ENCODE results near the gene ANGPT4. TPM values are rescaled to one million over a fixed set of nuclear protein-coding genes. Genes with fewer than 3 reads are reported as not detected.

The ANGPT4 gene
- polyA plus RNA-seq, 1 of the 3 experiments (the other 2 are of a cell fraction) = not detected

GRCh38 chr20:840858-841567 is 75.1 kb downstream of the ANGPT4 start:
- CTCF ChIA-PET = interaction anchor here (0.6 to 4.2 kb wide), 3 partner anchors 22 to 268 kb away, joined by 3 to 23 read pairs (median 10); no protein-coding TSS in a partner anchor
- WGBS (ENCODE audit: low lambda C conversion rate) = 92% methylated on average over 16 of the region's 59 CpGs
- Histone ChIP-seq H3K9me3 (no peaks in the 10 kb centered on the region), H3K27me3 (ENCODE audit: insufficient read depth) (no peaks in the 10 kb centered on the region), H3K9me2 (no peaks in the 10 kb centered on the region), H3K27ac (ENCODE audit: low read depth in 2 of 2, low read length in 1 of 2) (no peak overlapping the region), H3K4me2 (no peak overlapping the region), H3F3A (replicated peaks; ENCODE audit: insufficient read depth) (no peaks in the 10 kb centered on the region), H3K79me2 (ENCODE audit: insufficient read depth) (peaks cover 54% of the 10 kb centered on the region), H4K20me1 (ENCODE audit: insufficient read depth) (no peaks in the 10 kb centered on the region), H3K36me3 (replicated peaks in 1 of 2; ENCODE audit: control insufficient read depth in 1 of 2, insufficient read depth in 2 of 2, low read length in 1 of 2) (peaks cover 0 to 1% of the 10 kb centered on the region in 2 experiments), H3K4me3 (ENCODE audit: low read depth in 2 of 2, low read length in 1 of 2) (no peak overlapping the region), H2AFZ (ENCODE audit: low read depth) (no peak overlapping the region), H3K9ac (no peak overlapping the region), H3K4me1 (ENCODE audit: control insufficient read depth in 1 of 2, insufficient read depth in 2 of 2, low read depth in 1 of 2, low read length in 1 of 2) (peaks cover 0 to 25% of the 10 kb centered on the region in 2 experiments; a peak in 1 of 4 replicates)
- POLR2A ChIA-PET = no interaction called here
- no peak for DNase-seq
- TF ChIP-seq MEF2A (IDR thresholded peaks at IDR 0.05; ENCODE audit: borderline replicate concordance, low read depth) (no peak), GATA2 (CRISPR knock-in tag; IDR thresholded peaks at IDR 0.05) (no peak), FOXM1 (IDR thresholded peaks at IDR 0.05; ENCODE audit: low read depth) (no peak), RAD21 (IDR thresholded peaks at IDR 0.05; ENCODE audit: low read length) (no peak), TCF12 (IDR thresholded peaks at IDR 0.05) (no peak), USF2 (IDR thresholded peaks at IDR 0.05; ENCODE audit: borderline replicate concordance, low read depth, low read length) (no peak), MXI1 (IDR thresholded peaks at IDR 0.05; ENCODE audit: low read depth, low read length) (no peak), CHD2 (IDR thresholded peaks at IDR 0.05; ENCODE audit: low read length, partially characterized antibody) (no peak), RXRA (IDR thresholded peaks at IDR 0.05; ENCODE audit: borderline replicate concordance, low read depth) (no peak), EP300 (IDR thresholded peaks at IDR 0.05; ENCODE audit: borderline replicate concordance in 1 of 2, low read depth in 1 of 2, low read length in 1 of 2) (no peak), ELF1 (IDR thresholded peaks at IDR 0.05) (no peak), NRF1 (IDR thresholded peaks at IDR 0.05; ENCODE audit: low read depth, low read length) (no peak)
- TF ChIP-seq, protein P1, sequence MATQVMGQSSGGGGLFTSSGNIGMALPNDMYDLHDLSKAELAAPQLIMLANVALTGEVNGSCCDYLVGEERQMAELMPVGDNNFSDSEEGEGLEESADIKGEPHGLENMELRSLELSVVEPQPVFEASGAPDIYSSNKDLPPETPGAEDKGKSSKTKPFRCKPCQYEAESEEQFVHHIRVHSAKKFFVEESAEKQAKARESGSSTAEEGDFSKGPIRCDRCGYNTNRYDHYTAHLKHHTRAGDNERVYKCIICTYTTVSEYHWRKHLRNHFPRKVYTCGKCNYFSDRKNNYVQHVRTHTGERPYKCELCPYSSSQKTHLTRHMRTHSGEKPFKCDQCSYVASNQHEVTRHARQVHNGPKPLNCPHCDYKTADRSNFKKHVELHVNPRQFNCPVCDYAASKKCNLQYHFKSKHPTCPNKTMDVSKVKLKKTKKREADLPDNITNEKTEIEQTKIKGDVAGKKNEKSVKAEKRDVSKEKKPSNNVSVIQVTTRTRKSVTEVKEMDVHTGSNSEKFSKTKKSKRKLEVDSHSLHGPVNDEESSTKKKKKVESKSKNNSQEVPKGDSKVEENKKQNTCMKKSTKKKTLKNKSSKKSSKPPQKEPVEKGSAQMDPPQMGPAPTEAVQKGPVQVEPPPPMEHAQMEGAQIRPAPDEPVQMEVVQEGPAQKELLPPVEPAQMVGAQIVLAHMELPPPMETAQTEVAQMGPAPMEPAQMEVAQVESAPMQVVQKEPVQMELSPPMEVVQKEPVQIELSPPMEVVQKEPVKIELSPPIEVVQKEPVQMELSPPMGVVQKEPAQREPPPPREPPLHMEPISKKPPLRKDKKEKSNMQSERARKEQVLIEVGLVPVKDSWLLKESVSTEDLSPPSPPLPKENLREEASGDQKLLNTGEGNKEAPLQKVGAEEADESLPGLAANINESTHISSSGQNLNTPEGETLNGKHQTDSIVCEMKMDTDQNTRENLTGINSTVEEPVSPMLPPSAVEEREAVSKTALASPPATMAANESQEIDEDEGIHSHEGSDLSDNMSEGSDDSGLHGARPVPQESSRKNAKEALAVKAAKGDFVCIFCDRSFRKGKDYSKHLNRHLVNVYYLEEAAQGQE (IDR thresholded peaks at IDR 0.05; ENCODE audit: low read depth, low read length) = no peak

DNA sequence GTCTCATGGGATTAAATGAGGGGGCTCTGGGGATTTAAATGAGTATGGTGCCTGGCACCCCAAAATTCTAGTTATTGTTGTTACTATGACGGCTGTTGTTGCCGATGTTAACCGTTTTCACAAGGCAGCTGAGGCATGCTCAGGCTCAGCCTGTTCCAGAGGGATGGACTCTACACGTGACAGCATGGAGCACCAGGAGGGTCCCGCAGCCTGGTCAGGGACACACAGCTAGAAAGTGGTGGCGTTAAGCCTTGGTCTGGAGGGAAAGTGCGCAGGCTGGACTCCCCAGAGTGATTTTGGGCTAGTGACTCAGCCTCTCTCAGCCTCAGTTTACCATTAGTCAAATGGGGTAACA is 75.7 kb downstream of the ANGPT4 start:
- Histone ChIP-seq H3K9me3 (no peaks in the 10 kb centered on the region), H3K27me3 (ENCODE audit: insufficient read depth) (no peaks in the 10 kb centered on the region), H3F3A (replicated peaks; ENCODE audit: insufficient read depth) (no peaks in the 10 kb centered on the region), H2AFZ (ENCODE audit: low read depth) (no peak overlapping the region), H3K4me2 (no peak overlapping the region), H4K20me1 (ENCODE audit: insufficient read depth) (no peaks in the 10 kb centered on the region), H3K36me3 (replicated peaks in 1 of 2; ENCODE audit: control insufficient read depth in 1 of 2, insufficient read depth in 2 of 2, low read length in 1 of 2) (no peaks in the 10 kb centered on the region), H3K79me2 (ENCODE audit: insufficient read depth) (peaks cover 60% of the 10 kb centered on the region), H3K4me1 (ENCODE audit: control insufficient read depth in 1 of 2, insufficient read depth in 2 of 2, low read depth in 1 of 2, low read length in 1 of 2) (peaks cover 4 to 23% of the 10 kb centered on the region in 2 experiments; a peak in 2 of 4 replicates), H3K27ac (ENCODE audit: low read depth in 2 of 2, low read length in 1 of 2) (no peak overlapping the region), H3K9me2 (no peaks in the 10 kb centered on the region), H3K9ac (no peak overlapping the region), H3K4me3 (ENCODE audit: low read depth in 2 of 2, low read length in 1 of 2) (no peak overlapping the region)
- DNase-seq = no peak
- 83% methylated on average over 4 of the region's 7 CpGs for WGBS (ENCODE audit: low lambda C conversion rate)
- CTCF ChIA-PET = interaction anchor here (1.3 to 4.2 kb wide), 3 partner anchors 22 to 116 kb away, joined by 3 to 23 read pairs (median 10); no protein-coding TSS in a partner anchor
- POLR2A ChIA-PET = no interaction called here
- TF ChIP-seq TEAD4 (IDR thresholded peaks at IDR 0.05; ENCODE audit: borderline replicate concordance, insufficient read depth) (no peak), ELF1 (IDR thresholded peaks at IDR 0.05) (no peak), USF2 (IDR thresholded peaks at IDR 0.05; ENCODE audit: borderline replicate concordance, low read depth, low read length) (no peak), IRF3 (IDR thresholded peaks at IDR 0.05; ENCODE audit: low read depth, low read length) (no peak), CTCF (IDR thresholded peaks at IDR 0.05) (no peak), TAF1 (IDR thresholded peaks at IDR 0.05; ENCODE audit: borderline replicate concordance, low read depth, low read length) (no peak), RFX5 (IDR thresholded peaks at IDR 0.05; ENCODE audit: low read length) (no peak)
